Activated naive CD4-positive, alpha-beta T cell treated with anti-CD3 and anti-CD28 coated beads, Interleukin-2, amount 50 U/mL, for 16 hours (primary cell): ENCODE data around the gene FOXE3.
A peak's percentile ranks its signal among the peaks of the same experiment; 100 is the strongest.

Experiments used
- DNase-seq: peaks from one replicate; pipeline ENCODE4 v3.0.0-alpha.2; 2020

The FOXE3 gene

GRCh38 chr1:47406966-47407365 is 9.1 kb upstream of the FOXE3 start:
- no peak for DNase-seq

DNA sequence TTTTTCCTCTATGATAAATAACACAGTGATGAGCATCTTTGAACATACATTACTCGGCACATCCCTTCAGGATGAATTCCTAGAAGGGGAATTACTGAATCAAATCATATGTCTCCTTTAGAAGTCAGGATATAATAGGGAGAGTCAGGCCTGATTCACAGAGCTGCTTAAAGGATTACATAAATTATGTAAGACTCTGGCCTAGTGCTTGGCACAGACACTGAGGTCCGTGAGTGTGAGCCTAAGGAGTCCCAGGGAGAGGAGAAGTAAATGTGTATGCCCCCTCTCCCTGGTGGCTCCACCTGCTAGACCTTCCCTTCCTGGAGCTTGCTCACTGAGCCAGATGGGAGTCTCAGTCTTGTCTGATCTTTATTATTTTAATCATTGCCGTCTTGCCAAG is 8.6 kb upstream of the FOXE3 start:
- DNase-seq = no peak

GRCh38 chr1:47409311-47410067 is 6.6 kb upstream of the FOXE3 start:
- no peak for DNase-seq

GRCh38 chr1:47410068-47410455 is 6.0 kb upstream of the FOXE3 start:
- no peak for DNase-seq

DNA sequence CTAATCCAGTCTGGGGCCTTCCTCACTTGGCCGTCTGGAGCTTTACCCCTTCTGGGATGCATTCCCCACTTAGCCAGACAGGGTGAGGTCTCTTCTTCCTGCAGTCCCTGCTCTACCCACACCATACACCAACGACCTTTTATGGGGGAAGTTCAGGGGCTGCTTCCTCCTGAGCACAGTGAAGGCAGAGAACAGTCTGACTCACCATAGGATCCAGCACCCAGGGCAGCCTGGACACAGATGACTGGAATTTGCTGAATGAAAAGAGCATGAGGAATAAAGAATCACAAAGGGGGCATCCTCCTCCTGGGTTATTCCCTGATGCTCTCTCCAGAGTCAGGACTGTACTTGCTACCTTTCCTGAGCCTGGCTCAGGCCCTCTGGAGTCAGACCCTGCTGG is 4.6 kb upstream of the FOXE3 start:
- no peak for DNase-seq

DNA sequence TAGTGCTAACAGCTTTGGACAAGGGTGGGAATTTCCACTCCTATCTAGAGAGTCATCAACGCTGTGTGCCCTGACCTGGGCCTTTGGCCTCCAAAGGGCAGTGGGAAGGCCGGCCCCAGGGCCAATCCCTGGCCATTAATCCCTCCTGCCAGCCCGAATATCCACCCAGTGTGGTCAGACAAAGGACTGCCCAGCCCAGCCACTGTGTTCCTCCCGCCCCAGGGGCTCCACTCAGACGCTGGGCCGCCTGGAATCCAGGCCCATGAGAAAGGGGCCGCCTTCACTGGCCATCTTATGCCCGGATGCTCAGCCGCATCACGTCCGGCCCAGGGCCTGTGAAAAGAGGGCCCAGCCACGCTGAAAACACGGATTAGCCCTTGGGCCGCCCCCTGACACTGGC is 3.6 kb upstream of the FOXE3 start:
- no peak for DNase-seq

DNA sequence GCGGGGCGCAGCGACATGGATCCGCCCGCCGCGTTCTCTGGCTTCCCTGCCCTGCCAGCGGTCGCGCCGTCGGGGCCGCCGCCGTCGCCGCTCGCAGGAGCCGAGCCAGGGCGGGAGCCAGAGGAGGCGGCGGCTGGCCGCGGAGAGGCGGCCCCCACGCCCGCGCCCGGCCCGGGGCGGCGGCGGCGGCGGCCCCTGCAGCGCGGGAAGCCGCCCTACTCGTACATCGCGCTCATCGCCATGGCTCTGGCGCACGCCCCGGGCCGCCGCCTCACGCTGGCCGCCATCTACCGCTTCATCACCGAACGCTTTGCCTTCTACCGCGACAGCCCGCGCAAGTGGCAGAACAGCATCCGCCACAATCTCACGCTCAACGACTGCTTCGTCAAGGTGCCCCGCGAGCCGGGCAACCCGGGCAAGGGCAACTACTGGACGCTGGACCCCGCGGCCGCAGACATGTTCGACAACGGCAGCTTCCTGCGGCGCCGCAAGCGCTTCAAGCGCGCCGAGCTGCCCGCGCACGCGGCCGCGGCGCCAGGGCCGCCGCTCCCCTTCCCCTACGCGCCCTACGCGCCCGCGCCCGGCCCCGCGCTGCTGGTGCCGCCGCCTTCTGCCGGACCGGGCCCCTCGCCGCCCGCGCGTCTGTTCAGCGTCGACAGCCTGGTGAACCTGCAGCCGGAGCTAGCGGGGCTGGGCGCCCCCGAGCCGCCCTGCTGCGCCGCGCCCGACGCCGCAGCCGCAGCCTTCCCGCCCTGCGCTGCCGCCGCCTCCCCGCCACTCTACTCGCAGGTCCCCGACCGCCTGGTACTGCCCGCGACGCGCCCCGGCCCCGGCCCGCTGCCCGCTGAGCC is 459 bp downstream of the FOXE3 start:
- DNase-seq = no peak

DNA sequence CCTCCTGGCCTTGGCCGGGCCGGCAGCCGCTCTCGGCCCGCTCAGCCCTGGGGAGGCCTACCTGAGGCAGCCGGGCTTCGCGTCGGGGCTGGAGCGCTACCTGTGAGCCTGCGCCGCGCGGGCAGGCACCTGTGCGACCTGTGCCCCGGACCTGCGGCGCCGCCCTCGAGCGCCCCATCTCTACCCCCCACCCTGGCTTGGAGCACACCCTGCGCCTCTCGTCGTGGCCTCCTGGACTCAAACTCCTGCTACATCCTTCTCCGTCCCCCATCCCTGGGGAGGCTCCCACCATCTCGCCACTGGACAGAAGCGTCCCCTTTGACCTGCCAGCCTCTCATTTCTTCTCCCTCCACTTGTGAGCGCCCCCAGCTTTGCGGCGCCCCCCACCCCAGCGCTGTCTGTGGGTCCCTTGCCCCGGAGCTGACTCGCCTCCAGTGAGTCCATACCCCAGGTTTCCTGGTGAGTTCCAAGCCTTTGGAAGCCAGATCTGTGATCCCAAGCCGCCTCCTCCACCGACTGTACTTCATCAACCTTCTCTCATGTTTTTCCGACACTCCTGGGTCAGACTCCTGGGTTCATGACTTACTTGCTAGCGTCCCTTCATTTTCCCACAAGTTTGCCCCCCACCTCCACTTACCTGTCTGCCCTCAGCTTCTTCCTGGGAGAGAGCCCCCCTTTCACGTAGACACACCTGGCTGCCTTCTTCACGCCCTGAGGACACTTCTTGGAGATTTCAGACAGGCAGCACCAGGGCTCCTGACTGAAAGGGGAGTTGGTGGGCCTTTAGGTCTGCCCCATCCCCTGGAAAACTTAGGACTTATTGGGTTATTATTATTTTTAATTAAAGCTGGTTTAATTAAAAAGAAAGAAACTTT is 1.3 kb downstream of the FOXE3 start:
- DNase-seq = no peak

DNA sequence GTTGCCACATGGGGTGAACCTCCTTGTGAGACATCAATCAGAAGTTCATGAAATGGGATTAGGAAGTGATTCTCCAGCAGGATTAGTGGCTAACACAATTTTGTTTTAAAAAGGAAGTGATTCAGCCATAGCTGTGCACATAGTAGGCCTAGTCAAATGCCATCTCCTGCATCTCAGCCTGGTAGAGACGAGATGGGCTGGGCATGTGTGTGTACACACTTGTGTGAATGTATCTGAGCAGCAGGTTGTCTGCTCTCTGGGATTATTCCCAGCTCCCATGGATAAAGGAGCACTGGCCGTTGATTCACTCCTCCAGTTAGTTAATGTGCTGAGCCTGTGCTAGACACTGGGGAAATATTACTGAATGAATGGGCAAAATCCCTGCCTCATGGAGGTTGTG is 2.0 kb downstream of the FOXE3 start:
- no peak for DNase-seq

GRCh38 chr1:47418681-47419325 is 2.7 kb downstream of the FOXE3 start:
- no peak for DNase-seq

DNA sequence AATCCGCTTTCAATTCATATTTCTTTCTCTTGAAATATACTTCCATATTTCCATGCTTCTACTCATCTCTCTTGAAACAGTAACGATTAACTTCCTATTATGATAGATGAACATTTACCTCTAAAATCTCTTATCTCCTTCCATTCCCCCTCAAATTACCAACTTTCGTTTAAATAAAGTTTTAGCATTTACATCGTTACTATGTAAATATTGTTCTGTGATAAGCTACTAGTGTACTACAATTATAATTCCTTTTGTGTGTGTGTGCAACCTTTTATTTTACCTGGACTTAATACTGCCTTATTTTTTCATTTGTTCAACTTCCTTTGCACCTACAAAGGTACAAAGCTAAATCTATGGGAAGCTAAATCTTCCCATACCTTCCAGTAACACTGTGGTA is 4.5 kb downstream of the FOXE3 start:
- no peak for DNase-seq

DNA sequence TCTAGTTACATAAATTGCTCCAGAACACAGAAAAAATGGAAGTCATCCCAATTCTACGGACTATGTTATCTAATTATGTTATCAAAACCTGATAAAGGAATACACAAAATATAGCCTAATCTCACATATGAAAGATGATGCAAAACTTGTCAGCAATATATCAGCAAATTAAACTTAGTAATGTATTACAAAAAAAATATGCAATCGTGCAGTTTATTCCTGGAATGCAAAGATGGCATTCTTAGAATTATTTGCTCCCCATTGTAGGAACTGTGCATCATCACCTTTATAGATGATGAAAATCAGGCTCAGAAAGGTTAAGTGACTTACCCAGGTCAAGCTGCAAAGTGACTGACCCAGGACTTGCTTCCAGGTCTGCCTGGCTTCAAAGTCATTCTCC is 7.8 kb downstream of the FOXE3 start:
- DNase-seq = no peak

DNA sequence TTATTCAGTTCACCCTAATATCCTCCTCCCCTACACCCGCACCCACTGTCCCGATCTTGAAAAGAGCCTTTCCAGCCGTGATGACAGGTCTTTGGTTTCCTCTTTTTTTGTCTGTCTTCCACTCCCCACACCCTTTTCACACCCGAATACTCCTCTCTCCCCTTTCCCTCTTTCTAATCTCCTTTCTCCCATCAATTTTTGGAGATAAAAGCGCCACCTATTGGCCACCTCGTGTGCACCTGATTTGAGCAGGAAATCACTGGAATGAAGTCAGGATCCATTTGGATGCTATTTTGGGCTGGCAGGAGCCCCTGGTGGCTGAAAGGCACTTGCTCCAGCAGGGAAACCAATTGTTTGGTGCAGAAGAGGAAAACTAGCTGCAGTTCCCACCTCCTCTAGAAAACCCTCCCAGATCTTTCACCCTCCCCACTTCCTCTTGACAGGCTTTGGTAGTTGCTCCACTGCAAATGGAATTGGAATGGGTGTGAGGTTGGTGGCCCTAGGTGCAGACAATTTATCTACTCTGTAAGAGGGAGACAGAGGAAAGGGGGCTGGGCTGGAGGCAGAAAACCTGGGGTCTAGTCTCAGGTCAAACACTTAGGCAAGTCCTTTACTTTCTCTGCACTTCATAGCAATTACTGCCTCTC is 8.4 kb downstream of the FOXE3 start:
- no peak for DNase-seq

GRCh38 chr1:47431534-47431933 is 15.4 kb downstream of the FOXE3 start:
- no peak for DNase-seq

GRCh38 chr1:47432071-47433036 is 16.3 kb downstream of the FOXE3 start:
- peak; percentile 59 for DNase-seq

- DNase-seq = no peak
Observed at GRCh38 chr1:47433037-47433421, 16.9 kb downstream of the FOXE3 start.

DNA sequence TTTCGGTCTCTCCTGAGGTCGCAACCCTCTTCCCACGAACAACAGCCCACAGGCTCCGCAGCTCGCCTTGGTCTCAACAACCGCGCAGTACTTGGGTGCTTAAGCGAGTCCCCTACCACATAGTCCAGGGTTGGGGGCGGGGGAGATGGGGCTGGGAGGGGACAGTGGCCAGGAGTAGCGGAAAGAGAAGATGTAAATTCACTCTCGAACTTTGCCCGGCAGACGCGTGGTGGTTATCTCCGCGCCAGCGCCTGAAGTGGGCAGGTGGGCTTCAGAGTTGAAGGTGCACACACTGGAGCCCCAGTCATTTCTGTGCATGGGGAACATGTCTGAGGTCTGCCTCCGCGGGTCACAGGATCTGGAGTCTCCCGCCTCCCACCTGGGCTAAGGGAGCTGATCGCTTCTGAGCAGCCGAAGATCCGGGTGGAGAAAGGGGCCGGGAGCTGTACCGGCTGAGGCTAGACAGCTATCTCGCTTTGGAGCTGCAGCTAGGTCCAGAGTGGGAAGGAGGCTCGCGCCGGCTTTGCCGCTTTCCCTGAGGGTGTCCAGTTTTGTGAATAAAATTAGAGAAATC is 17.5 kb downstream of the FOXE3 start:
- no peak for DNase-seq

DNA sequence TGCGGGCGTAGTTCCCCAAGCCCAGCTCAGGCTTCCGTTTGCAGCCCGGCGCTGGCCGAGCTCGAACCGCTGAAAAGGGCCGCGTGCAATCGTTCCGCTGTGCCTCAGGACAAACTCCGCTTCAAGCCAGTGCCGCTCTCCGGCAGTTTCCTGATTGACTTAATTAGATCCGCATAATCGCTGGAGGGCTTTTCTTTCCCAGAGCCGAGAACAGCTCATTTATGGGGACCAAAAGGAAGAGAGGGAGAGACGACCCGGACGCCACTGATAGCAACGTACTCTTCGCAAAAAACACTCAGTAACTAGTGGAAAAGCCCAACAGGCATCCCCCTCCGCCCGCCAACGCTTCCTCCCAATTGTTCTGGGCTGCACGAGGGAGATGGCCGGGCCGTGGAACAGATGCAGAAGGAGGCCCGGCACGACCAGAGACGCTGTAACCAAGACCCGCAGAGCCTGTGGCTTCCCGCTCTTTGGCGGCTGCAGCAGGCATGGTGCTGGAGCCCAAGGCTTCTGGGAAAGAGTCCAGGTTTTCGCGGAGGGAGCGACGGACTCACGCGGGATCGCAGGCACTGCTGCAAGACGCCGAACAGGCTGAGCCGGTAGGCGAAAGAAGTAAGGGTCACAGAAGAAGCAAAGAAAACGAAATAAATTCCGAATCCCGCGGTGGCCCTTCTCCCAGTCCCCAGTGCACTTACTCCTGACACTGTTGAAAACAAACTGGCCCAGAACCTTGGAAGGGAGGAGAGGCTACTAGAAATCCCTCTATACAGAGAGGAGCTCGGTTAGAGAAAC is 18.2 kb downstream of the FOXE3 start:
- DNase-seq = no peak

- no peak for DNase-seq
Observed at GRCh38 chr1:47435506-47436303, 19.6 kb downstream of the FOXE3 start.
